Osteocyte (in vitro differentiated cells): ENCODE data around the gene TMEM72. TPM values are rescaled to one million over a fixed set of nuclear protein-coding genes. Genes with fewer than 3 reads are reported as not detected.

Source experiments
- DNase-seq: peaks from one replicate; pipeline ENCODE4 v3.0.0; 2021; ENCODE audit warnings: mixed read lengths; ENCODE audit not compliant: unreplicated experiment; ENCODE audit errors: extremely low spot score
- H3K27ac Mint-ChIP-seq: one replicate; pipeline ENCODE4 v1.8.0; 2021; ENCODE audit warnings: mild to moderate bottlenecking, mixed read lengths; ENCODE audit not compliant: unreplicated experiment
- H3K27me3 Mint-ChIP-seq: one replicate; pipeline ENCODE4 v1.8.0; 2021; ENCODE audit warnings: mixed read lengths; ENCODE audit not compliant: unreplicated experiment
- H3K36me3 Mint-ChIP-seq: one replicate; pipeline ENCODE4 v1.8.0; 2021; ENCODE audit warnings: mixed read lengths; ENCODE audit not compliant: unreplicated experiment
- H3K4me1 Mint-ChIP-seq: one replicate; pipeline ENCODE4 v1.8.0; 2021; ENCODE audit warnings: mixed read lengths; ENCODE audit not compliant: unreplicated experiment
- H3K4me3 Mint-ChIP-seq: one replicate; pipeline ENCODE4 v1.8.0; 2021; ENCODE audit warnings: mild to moderate bottlenecking, moderate library complexity, mixed read lengths; ENCODE audit not compliant: unreplicated experiment
- H3K9me3 Mint-ChIP-seq: one replicate; pipeline ENCODE4 v1.8.0; 2021; ENCODE audit warnings: mixed read lengths; ENCODE audit not compliant: unreplicated experiment
- total RNA-seq: library from RNA; stranded (reverse); gene quantifications from 2 replicates; pipeline ENCODE4 v1.2.1, GENCODE V29; 2021
- TF ChIP-seq, protein P1 (sequence below): fragments of 200-600 bp; sonication (generic); IDR thresholded peaks from 2 replicates; pipeline ENCODE4 v1.5.0; 2021; ENCODE audit warnings: antibody characterized with exemption, mild to moderate bottlenecking, moderate library complexity

TMEM72 gene
- total RNA-seq, 1 donor from 2014 or later, result not detected

DNA sequence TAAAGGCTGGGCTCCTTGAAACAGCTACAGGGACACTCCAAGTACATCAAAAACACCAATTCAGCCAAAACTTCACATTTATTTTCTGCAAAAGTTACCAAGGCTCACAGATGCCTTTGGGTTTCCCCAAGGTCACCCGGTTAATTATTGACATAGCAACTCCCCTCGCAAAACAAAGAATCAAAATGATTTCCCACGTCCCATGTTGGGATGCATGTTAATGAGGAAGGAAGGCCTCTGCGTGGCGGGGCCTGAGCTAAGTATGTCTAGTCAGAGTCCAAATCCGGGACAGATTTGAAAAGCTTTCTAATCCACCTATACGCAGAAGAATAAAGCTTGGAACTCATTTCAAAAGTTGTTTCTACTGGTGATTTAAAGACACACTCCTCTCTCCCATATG lies 535 bp upstream of the TMEM72 start:
- no peak overlapping the region for H3K27ac Mint-ChIP-seq
- H3K4me1 Mint-ChIP-seq, result peaks cover 22% of the 10 kb centered on the region
- no peaks in the 10 kb centered on the region for H3K36me3 Mint-ChIP-seq
- TF ChIP-seq, protein P1, sequence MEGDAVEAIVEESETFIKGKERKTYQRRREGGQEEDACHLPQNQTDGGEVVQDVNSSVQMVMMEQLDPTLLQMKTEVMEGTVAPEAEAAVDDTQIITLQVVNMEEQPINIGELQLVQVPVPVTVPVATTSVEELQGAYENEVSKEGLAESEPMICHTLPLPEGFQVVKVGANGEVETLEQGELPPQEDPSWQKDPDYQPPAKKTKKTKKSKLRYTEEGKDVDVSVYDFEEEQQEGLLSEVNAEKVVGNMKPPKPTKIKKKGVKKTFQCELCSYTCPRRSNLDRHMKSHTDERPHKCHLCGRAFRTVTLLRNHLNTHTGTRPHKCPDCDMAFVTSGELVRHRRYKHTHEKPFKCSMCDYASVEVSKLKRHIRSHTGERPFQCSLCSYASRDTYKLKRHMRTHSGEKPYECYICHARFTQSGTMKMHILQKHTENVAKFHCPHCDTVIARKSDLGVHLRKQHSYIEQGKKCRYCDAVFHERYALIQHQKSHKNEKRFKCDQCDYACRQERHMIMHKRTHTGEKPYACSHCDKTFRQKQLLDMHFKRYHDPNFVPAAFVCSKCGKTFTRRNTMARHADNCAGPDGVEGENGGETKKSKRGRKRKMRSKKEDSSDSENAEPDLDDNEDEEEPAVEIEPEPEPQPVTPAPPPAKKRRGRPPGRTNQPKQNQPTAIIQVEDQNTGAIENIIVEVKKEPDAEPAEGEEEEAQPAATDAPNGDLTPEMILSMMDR, result no peak
- no peak overlapping the region for H3K4me3 Mint-ChIP-seq
- DNase-seq, result no peak
- no peaks in the 10 kb centered on the region for H3K9me3 Mint-ChIP-seq
- peaks cover 11% of the 10 kb centered on the region for H3K27me3 Mint-ChIP-seq

DNA sequence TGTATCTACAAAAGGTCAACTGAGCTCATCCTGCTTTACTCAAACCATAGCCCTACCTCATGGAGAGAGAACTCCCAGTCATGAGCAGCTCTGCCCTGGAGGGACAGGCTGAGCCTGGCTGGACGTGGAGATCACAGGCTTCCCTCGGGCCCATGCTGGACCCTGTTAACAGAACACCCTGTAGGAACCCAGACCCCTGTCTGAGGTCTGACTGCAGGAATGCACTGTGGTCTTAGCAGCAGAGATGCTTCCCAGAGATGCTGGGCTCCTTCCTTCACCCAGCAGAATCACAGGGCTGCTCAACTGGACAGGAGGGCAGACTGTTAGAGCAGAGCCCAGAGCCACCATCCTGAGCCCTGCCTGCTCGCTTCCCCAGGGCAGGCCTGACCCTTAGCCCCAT lies 814 bp downstream of the TMEM72 start:
- DNase-seq, result no peak
- no peaks in the 10 kb centered on the region for H3K36me3 Mint-ChIP-seq
- H3K4me1 Mint-ChIP-seq, result peaks cover 22% of the 10 kb centered on the region
- H3K4me3 Mint-ChIP-seq, result no peak overlapping the region
- H3K27ac Mint-ChIP-seq, result no peak overlapping the region
- H3K27me3 Mint-ChIP-seq, result peaks cover 23% of the 10 kb centered on the region
- TF ChIP-seq, protein P1, result no peak
- no peaks in the 10 kb centered on the region for H3K9me3 Mint-ChIP-seq

GRCh38 chr10:44913350-44914081 lies 2.4 kb downstream of the TMEM72 start:
- Mint-ChIP-seq H3K9me3 (peaks cover 8% of the 10 kb centered on the region), H3K27ac (no peak overlapping the region), H3K27me3 (peaks cover 32% of the 10 kb centered on the region), H3K36me3 (no peaks in the 10 kb centered on the region), H3K4me3 (no peak overlapping the region), H3K4me1 (peaks cover 13% of the 10 kb centered on the region)
- DNase-seq, result no peak
- TF ChIP-seq, protein P1, result no peak

DNA sequence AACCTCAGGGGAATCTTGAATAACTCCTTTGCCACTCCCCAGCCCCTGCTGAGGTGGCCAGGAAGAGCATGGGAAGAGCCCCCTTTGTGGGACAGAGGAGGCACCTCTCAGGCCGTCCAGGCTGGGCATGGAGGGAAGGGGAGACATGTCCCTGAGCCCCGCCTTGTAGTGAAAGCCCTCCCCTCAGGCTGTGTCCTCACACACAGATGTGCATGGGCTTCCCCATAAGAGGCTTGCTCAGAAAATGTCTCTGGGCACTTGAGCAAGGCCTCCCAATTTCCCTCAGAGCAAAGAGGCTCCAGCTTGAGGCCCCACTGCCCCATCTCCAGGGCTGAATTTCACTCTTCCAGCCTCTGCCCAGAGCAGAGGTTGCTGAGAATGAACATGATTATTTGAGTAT lies 3.8 kb downstream of the TMEM72 start:
- Mint-ChIP-seq H3K27me3 (peaks cover 45% of the 10 kb centered on the region), H3K27ac (no peak overlapping the region), H3K4me3 (no peak overlapping the region), H3K9me3 (peaks cover 8% of the 10 kb centered on the region), H3K4me1 (peaks cover 10% of the 10 kb centered on the region), H3K36me3 (no peaks in the 10 kb centered on the region)
- DNase-seq, result no peak
- TF ChIP-seq, protein P1, result no peak

- no peak overlapping the region for H3K27ac Mint-ChIP-seq
- H3K9me3 Mint-ChIP-seq, result peaks cover 8% of the 10 kb centered on the region
- H3K27me3 Mint-ChIP-seq, result peaks cover 50% of the 10 kb centered on the region
- no peak overlapping the region for H3K4me3 Mint-ChIP-seq
- TF ChIP-seq, protein P1, result no peak
- peaks cover 4% of the 10 kb centered on the region for H3K4me1 Mint-ChIP-seq
- H3K36me3 Mint-ChIP-seq, result no peaks in the 10 kb centered on the region
- no peak for DNase-seq
Measured at GRCh38 chr10:44916429-44916828, 5.3 kb downstream of the TMEM72 start.
